ENCODE data around the gene TERT. TPM values are rescaled to one million over a fixed set of nuclear protein-coding genes. Genes with fewer than 3 reads are reported as not detected.
A peak's percentile ranks its signal among the peaks of the same experiment; 100 is the strongest.

TERT gene
- total RNA-seq, 2 experiments from 2014 or later, result 10.1 to 13.1 TPM

- DNase-seq, result no peak
- H3K36me3 Mint-ChIP-seq (ENCODE audit: low read depth), result peaks cover 16% of the 10 kb centered on the region
- intact Hi-C loops (cut with micrococcal nuclease), result no loop called here
- H3K4me1 Mint-ChIP-seq (ENCODE audit: low read depth), result peaks cover 14% of the 10 kb centered on the region
- no peaks in the 10 kb centered on the region for H3K9me3 Mint-ChIP-seq
- H3K4me3 Mint-ChIP-seq, result no peak overlapping the region
- H3K27me3 Mint-ChIP-seq (ENCODE audit: low read depth), result no peaks in the 10 kb centered on the region
- H3K27ac Mint-ChIP-seq, result no peak overlapping the region
- CTCF ChIA-PET, result interaction anchor here (1.1 kb wide), 1 partner anchor 92 kb away, joined by 3 read pairs; no protein-coding TSS in a partner anchor
Measured at GRCh38 chr5:1265461-1266455, 29.1 kb downstream of the TERT start.

GRCh38 chr5:1265026-1265425, 29.8 kb downstream of the TERT start:
- intact Hi-C loops (cut with micrococcal nuclease), result no loop called here
- Mint-ChIP-seq H3K4me3 (no peak overlapping the region), H3K36me3 (ENCODE audit: low read depth) (peaks cover 14% of the 10 kb centered on the region), H3K27me3 (ENCODE audit: low read depth) (no peaks in the 10 kb centered on the region), H3K9me3 (no peaks in the 10 kb centered on the region), H3K27ac (no peak overlapping the region), H3K4me1 (ENCODE audit: low read depth) (peaks cover 14% of the 10 kb centered on the region)
- DNase-seq, result no peak
- CTCF ChIA-PET, result no interaction called here

DNA sequence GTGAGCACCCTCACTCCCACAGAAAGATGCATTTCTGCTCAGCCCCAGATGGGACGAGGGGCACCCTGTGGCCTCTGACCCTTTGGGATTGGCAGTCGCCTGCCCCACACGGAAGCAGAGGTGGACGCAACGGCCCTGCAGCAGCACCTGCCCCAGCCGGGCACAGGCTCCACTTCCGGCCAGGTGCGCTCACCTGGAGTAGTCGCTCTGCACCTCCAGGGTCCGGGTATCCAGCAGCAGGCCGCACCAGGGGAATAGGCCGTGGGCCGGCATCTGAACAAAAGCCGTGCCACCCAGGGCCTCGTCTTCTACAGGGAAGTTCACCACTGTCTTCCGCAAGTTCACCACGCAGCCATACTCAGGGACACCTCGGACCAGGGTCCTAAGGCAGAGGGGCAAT, 30.7 kb downstream of the TERT start:
- Mint-ChIP-seq H3K4me1 (ENCODE audit: low read depth) (peaks cover 10% of the 10 kb centered on the region), H3K4me3 (no peak overlapping the region), H3K27ac (no peak overlapping the region), H3K36me3 (ENCODE audit: low read depth) (peaks cover 14% of the 10 kb centered on the region), H3K27me3 (ENCODE audit: low read depth) (no peaks in the 10 kb centered on the region), H3K9me3 (no peaks in the 10 kb centered on the region)
- CTCF ChIA-PET, result no interaction called here
- intact Hi-C loops (cut with micrococcal nuclease), result no loop called here
- no peak for DNase-seq

GRCh38 chr5:1262381-1262780, 32.5 kb downstream of the TERT start:
- no peaks in the 10 kb centered on the region for H3K4me1 Mint-ChIP-seq (ENCODE audit: low read depth)
- no peak for DNase-seq
- no peaks in the 10 kb centered on the region for H3K9me3 Mint-ChIP-seq
- CTCF ChIA-PET, result no interaction called here
- no peaks in the 10 kb centered on the region for H3K27me3 Mint-ChIP-seq (ENCODE audit: low read depth)
- peaks cover 7% of the 10 kb centered on the region for H3K36me3 Mint-ChIP-seq (ENCODE audit: low read depth)
- intact Hi-C loops (cut with micrococcal nuclease), result no loop called here
- no peak overlapping the region for H3K27ac Mint-ChIP-seq
- no peak overlapping the region for H3K4me3 Mint-ChIP-seq

- no peaks in the 10 kb centered on the region for H3K27me3 Mint-ChIP-seq (ENCODE audit: low read depth)
- no peak overlapping the region for H3K27ac Mint-ChIP-seq
- no peaks in the 10 kb centered on the region for H3K9me3 Mint-ChIP-seq
- CTCF ChIA-PET, result no interaction called here
- no peak overlapping the region for H3K4me3 Mint-ChIP-seq
- DNase-seq, result no peak
- H3K4me1 Mint-ChIP-seq (ENCODE audit: low read depth), result no peaks in the 10 kb centered on the region
- H3K36me3 Mint-ChIP-seq (ENCODE audit: low read depth), result peaks cover 6% of the 10 kb centered on the region
- intact Hi-C loops (cut with micrococcal nuclease), result no loop called here
Measured at GRCh38 chr5:1261643-1262042, 33.2 kb downstream of the TERT start.

DNA sequence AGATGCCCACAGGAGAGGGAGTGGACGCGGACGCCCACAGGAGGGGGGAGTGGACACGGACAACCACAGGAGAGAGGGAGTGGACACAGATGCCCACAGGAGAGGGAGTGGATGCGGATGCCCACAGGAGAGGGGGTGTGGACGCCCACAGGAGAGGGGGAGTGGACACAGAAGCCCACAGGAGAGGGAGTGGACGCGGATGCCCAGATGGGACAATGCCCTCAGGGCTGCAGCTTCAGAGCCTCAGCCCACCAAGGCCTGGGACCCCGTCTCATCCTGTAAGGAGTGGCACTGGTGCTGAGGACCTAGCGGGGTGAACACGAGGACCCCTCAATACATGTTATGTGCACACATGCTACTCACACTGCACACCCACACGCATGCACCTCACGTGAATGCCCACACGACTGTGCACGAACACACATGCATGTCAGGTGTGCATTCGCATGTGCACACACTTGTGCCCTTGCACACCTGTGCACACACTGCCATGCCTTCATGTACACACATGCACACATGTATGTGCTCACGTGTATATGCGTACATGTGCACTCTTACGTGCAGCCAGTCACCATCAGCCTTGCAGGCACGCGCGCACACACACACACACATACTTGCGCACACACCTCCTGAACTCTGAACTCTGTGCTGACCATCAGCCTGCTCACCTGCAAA, 34.9 kb downstream of the TERT start:
- intact Hi-C loops (cut with micrococcal nuclease), result loop anchor here (5.0 kb wide), 1 partner anchor 57 kb away; no protein-coding TSS in a partner anchor
- CTCF ChIA-PET, result no interaction called here

GRCh38 chr5:1257841-1258240, 37.0 kb downstream of the TERT start:
- H3K27me3 Mint-ChIP-seq (ENCODE audit: low read depth), result no peaks in the 10 kb centered on the region
- CTCF ChIA-PET, result no interaction called here

More for the DNA sequence above, 34.9 kb downstream of the TERT start:
- Mint-ChIP-seq H3K36me3 (ENCODE audit: low read depth) (peaks cover 2% of the 10 kb centered on the region), H3K27me3 (ENCODE audit: low read depth) (no peaks in the 10 kb centered on the region), H3K27ac (no peak overlapping the region), H3K9me3 (no peaks in the 10 kb centered on the region), H3K4me3 (no peak overlapping the region), H3K4me1 (ENCODE audit: low read depth) (peaks cover 14% of the 10 kb centered on the region)
- no peak for DNase-seq

GRCh38 chr5:1257363-1257762, 37.5 kb downstream of the TERT start:
- intact Hi-C loops (cut with micrococcal nuclease), result loop anchor here (5.0 kb wide), 1 partner anchor 60 kb away; no protein-coding TSS in a partner anchor
- H3K27ac Mint-ChIP-seq, result no peak overlapping the region

More at GRCh38 chr5:1257841-1258240, 37.0 kb downstream of the TERT start:
- H3K4me1 Mint-ChIP-seq (ENCODE audit: low read depth), result peaks cover 21% of the 10 kb centered on the region
- H3K9me3 Mint-ChIP-seq, result no peaks in the 10 kb centered on the region
- no peak overlapping the region for H3K27ac Mint-ChIP-seq
- intact Hi-C loops (cut with micrococcal nuclease), result loop anchor here (5.0 kb wide), 1 partner anchor 59 kb away; no protein-coding TSS in a partner anchor
- peaks cover 2% of the 10 kb centered on the region for H3K36me3 Mint-ChIP-seq (ENCODE audit: low read depth)
- no peak overlapping the region for H3K4me3 Mint-ChIP-seq
- DNase-seq, result no peak

DNA sequence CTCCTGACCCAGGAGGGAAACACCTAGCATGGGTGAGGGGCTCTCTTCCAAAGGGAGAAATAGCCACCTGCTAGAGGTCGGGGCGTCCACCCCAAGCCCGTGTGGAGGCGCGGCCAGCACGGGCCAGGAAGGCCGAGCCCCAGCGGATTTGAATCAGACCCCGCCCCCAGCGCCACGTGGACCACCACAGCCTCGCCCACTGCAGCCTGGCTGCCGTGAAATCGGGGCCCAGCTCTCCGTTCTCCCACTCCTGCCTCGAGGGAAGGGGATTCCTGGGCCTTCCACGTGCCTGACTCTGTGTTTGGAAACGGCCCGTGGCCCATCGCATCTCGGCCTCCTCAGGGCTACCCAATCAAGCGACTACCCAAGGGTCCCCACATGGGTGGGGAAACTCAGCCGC, 38.1 kb downstream of the TERT start:
- DNase-seq, result no peak
- CTCF ChIA-PET, result no interaction called here
- intact Hi-C loops (cut with micrococcal nuclease), result loop anchor here (5.0 kb wide), 1 partner anchor 61 kb away; no protein-coding TSS in a partner anchor
- Mint-ChIP-seq H3K4me3 (no peak overlapping the region), H3K9me3 (no peaks in the 10 kb centered on the region), H3K36me3 (ENCODE audit: low read depth) (no peaks in the 10 kb centered on the region), H3K27ac (no peak overlapping the region), H3K4me1 (ENCODE audit: low read depth) (peaks cover 22% of the 10 kb centered on the region), H3K27me3 (ENCODE audit: low read depth) (no peaks in the 10 kb centered on the region)

More at GRCh38 chr5:1257363-1257762, 37.5 kb downstream of the TERT start:
- DNase-seq, result no peak
- Mint-ChIP-seq H3K27me3 (ENCODE audit: low read depth) (no peaks in the 10 kb centered on the region), H3K4me3 (no peak overlapping the region), H3K4me1 (ENCODE audit: low read depth) (peaks cover 22% of the 10 kb centered on the region), H3K9me3 (no peaks in the 10 kb centered on the region), H3K36me3 (ENCODE audit: low read depth) (no peaks in the 10 kb centered on the region)
- CTCF ChIA-PET, result no interaction called here

GRCh38 chr5:1255081-1255561, 39.7 kb downstream of the TERT start:
- Mint-ChIP-seq H3K36me3 (ENCODE audit: low read depth) (no peaks in the 10 kb centered on the region), H3K9me3 (no peaks in the 10 kb centered on the region), H3K27me3 (ENCODE audit: low read depth) (no peaks in the 10 kb centered on the region), H3K27ac (peak overlapping the region; percentile 32), H3K4me1 (ENCODE audit: low read depth) (peaks cover 22% of the 10 kb centered on the region), H3K4me3 (peak overlapping the region; percentile 0)
- DNase-seq, result peak; percentile 57
- CTCF ChIA-PET, result interaction anchor here (0.9 kb wide), 1 partner anchor 88 kb away, joined by 3 read pairs; no protein-coding TSS in a partner anchor
- intact Hi-C loops (cut with micrococcal nuclease), result loop anchor here (1.0 to 5.0 kb wide), 2 partner anchors 62 to 90 kb away; partner anchors contain the start of gene CLPTM1L

GRCh38 chr5:1254196-1254595, 40.7 kb downstream of the TERT start:
- intact Hi-C loops (cut with micrococcal nuclease), result no loop called here
- Mint-ChIP-seq H3K27ac (no peak overlapping the region), H3K36me3 (ENCODE audit: low read depth) (no peaks in the 10 kb centered on the region)

DNA sequence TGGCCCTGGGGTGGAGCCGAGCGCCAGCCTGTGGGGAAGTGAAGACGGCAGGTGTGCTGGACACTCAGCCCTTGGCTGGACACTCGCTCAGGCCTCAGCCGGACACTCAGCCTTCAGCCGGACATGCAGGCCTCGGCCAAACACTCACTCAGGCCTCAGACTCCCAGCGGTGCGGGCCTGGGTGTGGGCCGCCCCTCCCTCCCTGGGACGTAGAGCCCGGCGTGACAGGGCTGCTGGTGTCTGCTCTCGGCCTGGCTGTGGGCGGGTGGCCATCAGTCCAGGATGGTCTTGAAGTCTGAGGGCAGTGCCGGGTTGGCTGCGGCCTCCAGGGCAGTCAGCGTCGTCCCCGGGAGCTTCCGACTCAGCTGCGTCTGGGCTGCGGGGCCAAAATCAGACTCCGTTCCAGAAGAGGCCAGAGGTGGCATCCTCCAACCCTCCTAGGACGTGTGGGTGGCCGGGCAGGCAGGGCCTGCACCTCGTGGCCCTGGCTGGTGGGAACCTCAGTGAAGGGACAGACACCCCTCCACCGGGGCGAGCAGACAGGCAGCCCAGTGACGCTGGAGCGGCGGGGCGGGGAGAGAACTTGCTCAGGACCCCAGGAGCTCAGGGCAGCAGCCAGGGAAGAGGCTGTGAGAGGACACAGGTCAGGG, 41.3 kb downstream of the TERT start:
- Mint-ChIP-seq H3K4me1 (ENCODE audit: low read depth) (peaks cover 22% of the 10 kb centered on the region), H3K9me3 (no peaks in the 10 kb centered on the region), H3K4me3 (no peak overlapping the region), H3K27me3 (ENCODE audit: low read depth) (no peaks in the 10 kb centered on the region), H3K36me3 (ENCODE audit: low read depth) (no peaks in the 10 kb centered on the region), H3K27ac (no peak overlapping the region)
- CTCF ChIA-PET, result no interaction called here
- no peak for DNase-seq
- intact Hi-C loops (cut with micrococcal nuclease), result no loop called here

More at GRCh38 chr5:1254196-1254595, 40.7 kb downstream of the TERT start:
- CTCF ChIA-PET, result no interaction called here
- no peak for DNase-seq
- Mint-ChIP-seq H3K9me3 (no peaks in the 10 kb centered on the region), H3K4me3 (no peak overlapping the region), H3K4me1 (ENCODE audit: low read depth) (peaks cover 22% of the 10 kb centered on the region), H3K27me3 (ENCODE audit: low read depth) (no peaks in the 10 kb centered on the region)

Data from activated naive CD4-positive, alpha-beta T cell treated with anti-CD3 and anti-CD28 coated beads for 36 hours (primary cell).